Lung (tissue), 12 donors: ENCODE data around the gene WNT2. TPM values are rescaled to one million over a fixed set of nuclear protein-coding genes. Genes with fewer than 3 reads are reported as not detected.

Experiments used
- ATAC-seq: fragments of 200-7000 bp; cut with Tn5 transposase; one replicate; pipeline ENCODE4 v1.9.1; 2020; ENCODE audit warnings: moderate number of reproducible peaks; ENCODE audit not compliant: insufficient read depth, low FRiP score
- DNase-seq, 3 donors: peaks; one replicate each; pipeline ENCODE4 v3.0.0-alpha.2; 2013 to 2017
- H3K27ac ChIP-seq, 2 donors: one replicate each; pipeline ENCODE4 v1.5.1; 2013; ENCODE audit warnings: mild to moderate bottlenecking in 2 of 2, moderate library complexity in 2 of 2, control low read depth in 1 of 2, inconsistent platforms in 1 of 2, low read depth in 1 of 2, low read length in 1 of 2
- H3K27me3 ChIP-seq, 3 donors: one replicate each; pipeline ENCODE4 v1.5.1; 2013; ENCODE audit warnings: low read length in 2 of 3; ENCODE audit not compliant: control insufficient read depth in 3 of 3, insufficient read depth in 3 of 3
- H3K36me3 ChIP-seq, 4 donors: one replicate each; pipeline ENCODE4 v1.5.1; 2013; ENCODE audit warnings: low read length in 4 of 4, mild to moderate bottlenecking in 1 of 4, moderate library complexity in 1 of 4; ENCODE audit not compliant: control insufficient read depth in 4 of 4, insufficient read depth in 4 of 4
- H3K4me1 ChIP-seq, 5 donors: one replicate each; pipeline ENCODE4 v1.5.1; 2013; ENCODE audit warnings: low read length in 5 of 5, mild to moderate bottlenecking in 2 of 5, moderate library complexity in 1 of 5; ENCODE audit not compliant: control insufficient read depth in 5 of 5, insufficient read depth in 5 of 5
- H3K4me3 ChIP-seq: one replicate; pipeline ENCODE4 v1.5.1; 2013; ENCODE audit warnings: mild to moderate bottlenecking, control low read depth, moderate library complexity
- H3K9ac ChIP-seq, 2 donors: one replicate each; pipeline ENCODE4 v1.5.1; 2013; ENCODE audit warnings: low read length in 2 of 2, control low read depth in 1 of 2; ENCODE audit not compliant: insufficient read depth in 1 of 2
- H3K9me3 ChIP-seq, 4 donors: one replicate each; pipeline ENCODE4 v1.5.1; 2013; ENCODE audit warnings: low read length in 3 of 4, mild to moderate bottlenecking in 1 of 4, moderate library complexity in 1 of 4; ENCODE audit not compliant: control insufficient read depth in 4 of 4, insufficient read depth in 3 of 4
- CTCF ChIP-seq: IDR thresholded peaks from 2 replicates; pipeline ENCODE4 v1.5.1; 2012; ENCODE audit warnings: mild to moderate bottlenecking; ENCODE audit errors: control extremely low read depth, extremely low read depth
- WGBS, 2 donors: extraction: QIAGEN DNeasy Blood & Tissue Kit; methylation state at CpG; one replicate each; pipeline ENCODE4 v1.1.7; 2013; 5-methylcytosine and 5-hydroxymethylcytosine counted together
- polyA plus RNA-seq, 2 donors: library from polyadenylated mRNA; stranded (reverse); fragments of 200-250 nt; gene quantifications; one replicate each; pipeline ENCODE4 v1.2.1, GENCODE V29; 2013
- total RNA-seq, 2 donors: library from RNA; depleted of rRNA in 1 of 2; stranded (reverse); fragments of >200 nt in 1 of 2; gene quantifications; one replicate each; pipeline ENCODE4 v1.2.1, GENCODE V29; 2014 to 2021
- donor health status: control.
- donor health status: control.
- donor health status: Bipolar disorder and iron deficiency.
- donor health status: healthy.
- donor health status: DM: yes; HTN: yes; CAD: no.

Gene WNT2
- total and polyA plus RNA-seq, 4 donors: 3.1 to 59.2 (median 17.1) TPM

GRCh38 chr7:117283371-117283770 lies 39.5 kb downstream of the WNT2 start:
- ATAC-seq: no peak
- 89 to 94% methylated on average over 3 of the region's 3 CpGs for WGBS, 2 donors
- no peak overlapping the region for H3K9ac ChIP-seq
- H3K27ac ChIP-seq: no peak overlapping the region
- peaks cover 0 to 15% (median 8%) of the 10 kb centered on the region in 5 donors for H3K4me1 ChIP-seq
- no peaks in the 10 kb centered on the region for H3K9me3 ChIP-seq
- no peak overlapping the region for H3K4me3 ChIP-seq
- no peaks in the 10 kb centered on the region for H3K27me3 ChIP-seq
- H3K36me3 ChIP-seq: peaks cover 0 to 40% (median 9%) of the 10 kb centered on the region in 4 donors
- DNase-seq: no peak
- no peak for TF ChIP-seq CTCF

GRCh38 chr7:117282239-117282812 lies 40.5 kb downstream of the WNT2 start:
- WGBS, 2 donors: 0 to 13% methylated on average over 1 of the region's 1 CpG
- Histone ChIP-seq H3K4me3 (no peak overlapping the region), H3K4me1 (peaks cover 0 to 15% (median 8%) of the 10 kb centered on the region in 5 donors), H3K9me3 (no peaks in the 10 kb centered on the region), H3K9ac (no peak overlapping the region), H3K36me3 (peaks cover 0 to 42% (median 12%) of the 10 kb centered on the region in 4 donors), H3K27ac (peak overlapping the region in 1 of 2 donors; percentile 42), H3K27me3 (no peaks in the 10 kb centered on the region)
- no peak for TF ChIP-seq CTCF
- DNase-seq: no peak
- ATAC-seq: no peak

GRCh38 chr7:117281562-117281961 lies 41.3 kb downstream of the WNT2 start:
- Histone ChIP-seq H3K36me3 (peaks cover 0 to 34% (median 12%) of the 10 kb centered on the region in 4 donors), H3K4me1 (peaks cover 0 to 15% (median 8%) of the 10 kb centered on the region in 5 donors), H3K9me3 (no peaks in the 10 kb centered on the region), H3K9ac (no peak overlapping the region), H3K27ac (peak overlapping the region in 1 of 2 donors; percentile 77), H3K4me3 (no peak overlapping the region), H3K27me3 (no peaks in the 10 kb centered on the region)
- no peak for TF ChIP-seq CTCF
- DNase-seq (peak in 1 of 3 donors; percentile 20), ATAC-seq (peak; percentile 47)
- 68 to 80% methylated on average over 5 of the region's 5 CpGs for WGBS, 2 donors
